Ascending aorta (tissue), 2 donors: ENCODE measurements around the gene ZFP1. TPM values are rescaled to one million over a fixed set of nuclear protein-coding genes. Genes with fewer than 3 reads are reported as not detected.
"Not testable (repeated sequence)": the region's sequence is repeated elsewhere in the genome, so short reads cannot be mapped to it uniquely, and the experiment has no call there.

Experiments used
- DNase-seq, 2 donors: peaks; one replicate each; pipeline ENCODE4 v3.0.0-alpha.2; 2019; ENCODE audit warnings: low spot score in 2 of 2
- H3K27ac ChIP-seq, 2 donors: fragments of 200-600 bp; sonication (generic); one replicate each; pipeline ENCODE4 v1.5.1; 2016 to 2017; ENCODE audit warnings: mild to moderate bottlenecking in 1 of 2
- H3K27me3 ChIP-seq: fragments of 200-600 bp; sonication (generic); one replicate; pipeline ENCODE4 v1.5.1; 2017
- H3K36me3 ChIP-seq, 2 donors: fragments of 200-600 bp; sonication (generic); one replicate each; pipeline ENCODE4 v1.5.1; 2016
- H3K4me1 ChIP-seq, 2 donors: fragments of 200-600 bp; sonication (generic); one replicate each; pipeline ENCODE4 v1.5.1; 2016 to 2017; ENCODE audit warnings: mild to moderate bottlenecking in 1 of 2
- H3K4me3 ChIP-seq, 2 donors: fragments of 200-600 bp; sonication (generic); one replicate each; pipeline ENCODE4 v1.5.1; 2016 to 2017; ENCODE audit warnings: mild to moderate bottlenecking in 1 of 2
- H3K9me3 ChIP-seq, 2 donors: fragments of 200-600 bp; sonication (generic); one replicate each; pipeline ENCODE4 v1.5.1; 2016
- CTCF ChIP-seq, 3 experiments: fragments of 200-600 bp in 2 of 3; fragments of 450-650 bp in 1 of 3; sonication (generic) in 2 of 3; IDR thresholded peaks; one replicate each; pipeline ENCODE4 v1.5.1; 2016 to 2019; ENCODE audit warnings: antibody characterized with exemption in 3 of 3, mild to moderate bottlenecking in 1 of 3, moderate library complexity in 1 of 3
- intact Hi-C: fragments of 100-400 bp; cut with DNase I; formaldehyde crosslinking; loops from one replicate; pipeline ENCODE4 v1.15.1; 2023
- total RNA-seq: library from RNA; depleted of rRNA; stranded (reverse); fragments of >200 nt; gene quantifications from one replicate; pipeline ENCODE4 v1.1.0, GENCODE V29; 2016

The ZFP1 gene
- total RNA-seq, 1 donor from 2014 or later = 6.8 TPM

GRCh38 chr16:75121949-75122568, 26.3 kb upstream of the ZFP1 start:
- no peak for TF ChIP-seq CTCF (IDR thresholded peaks at IDR 0.05)
- Histone ChIP-seq H3K27me3 (no peaks in the 10 kb centered on the region), H3K4me3 (no peak overlapping the region), H3K27ac (no peak overlapping the region), H3K36me3 (no peaks in the 10 kb centered on the region), H3K9me3 (peaks cover 6 to 19% of the 10 kb centered on the region in 2 donors), H3K4me1 (no peaks in the 10 kb centered on the region)
- intact Hi-C loops = no loop called here
- no peak for DNase-seq

- no peak for TF ChIP-seq CTCF (IDR thresholded peaks at IDR 0.05)
- Histone ChIP-seq H3K9me3 (peaks cover 6 to 19% of the 10 kb centered on the region in 2 donors), H3K4me1 (no peaks in the 10 kb centered on the region), H3K36me3 (no peaks in the 10 kb centered on the region), H3K27ac (no peak overlapping the region), H3K27me3 (no peaks in the 10 kb centered on the region), H3K4me3 (no peak overlapping the region)
- no peak for DNase-seq
- intact Hi-C loops = no loop called here
These were observed 25.7 kb upstream of the ZFP1 start for GRCh38 chr16:75122609-75123008.

- no peaks in the 10 kb centered on the region for H3K36me3 ChIP-seq
- H3K27me3 ChIP-seq = no peaks in the 10 kb centered on the region
- no peak for DNase-seq
- no peak overlapping the region for H3K4me3 ChIP-seq
- peaks cover 0 to 1% of the 10 kb centered on the region in 2 donors for H3K9me3 ChIP-seq
- H3K4me1 ChIP-seq = no peaks in the 10 kb centered on the region
- no peak for TF ChIP-seq CTCF (IDR thresholded peaks at IDR 0.05)
- intact Hi-C loops = no loop called here
- H3K27ac ChIP-seq = no peak overlapping the region
These were observed 20.5 kb upstream of the ZFP1 start for GRCh38 chr16:75127713-75128415.

- H3K4me3 ChIP-seq, H3K27ac ChIP-seq, H3K4me1 ChIP-seq, H3K36me3 ChIP-seq, DNase-seq, intact Hi-C loops, H3K27me3 ChIP-seq, H3K9me3 ChIP-seq: not testable (repeated sequence)
These were observed 18.7 kb upstream of the ZFP1 start for GRCh38 chr16:75129421-75130149.

GRCh38 chr16:75130150-75130771, 18.1 kb upstream of the ZFP1 start:
- Histone ChIP-seq H3K36me3 (no peaks in the 10 kb centered on the region), H3K27ac (no peak overlapping the region), H3K4me1 (no peaks in the 10 kb centered on the region), H3K27me3 (no peaks in the 10 kb centered on the region), H3K9me3 (no peaks in the 10 kb centered on the region), H3K4me3 (no peak overlapping the region)
- no peak for DNase-seq
- intact Hi-C loops = no loop called here
- no peak for TF ChIP-seq CTCF (IDR thresholded peaks at IDR 0.05)

GRCh38 chr16:75131081-75131480, 17.2 kb upstream of the ZFP1 start:
- H3K4me3 ChIP-seq = no peak overlapping the region
- DNase-seq = no peak
- H3K27ac ChIP-seq = no peak overlapping the region
- H3K9me3 ChIP-seq = no peaks in the 10 kb centered on the region
- intact Hi-C loops = no loop called here
- TF ChIP-seq CTCF (IDR thresholded peaks at IDR 0.05) = no peak
- H3K4me1 ChIP-seq = no peaks in the 10 kb centered on the region
- H3K27me3 ChIP-seq = no peaks in the 10 kb centered on the region
- H3K36me3 ChIP-seq = no peaks in the 10 kb centered on the region
